SK-N-SH (cell line): Measurements from ENCODE around the gene CNPY4.

ENCODE experiments used
- CTCF ChIP-seq: fragments of 200-600 bp; sonication (generic); IDR thresholded peaks from 2 replicates; pipeline ENCODE4 v1.6.1; 2017; ENCODE audit warnings: antibody characterized with exemption, mild to moderate bottlenecking, moderate library complexity
- GABPA ChIP-seq: IDR thresholded peaks from 2 replicates; pipeline ENCODE4 v1.4.0; 2012; ENCODE audit warnings: low read depth, mild to moderate bottlenecking
- MAX ChIP-seq: IDR thresholded peaks from 2 replicates; pipeline ENCODE4 v1.4.0; 2012; ENCODE audit warnings: low read depth
- POLR2AphosphoS5 ChIP-seq: IDR thresholded peaks from 2 replicates; pipeline ENCODE4 v1.6.1; 2012; ENCODE audit warnings: low read depth, low read length
- TAF1 ChIP-seq: IDR thresholded peaks from 2 replicates; pipeline ENCODE4 v1.6.1; 2012; ENCODE audit warnings: low read depth, mild to moderate bottlenecking, low read length, moderate library complexity, borderline replicate concordance

- TF ChIP-seq MAX (no peak), CTCF (no peak), POLR2AphosphoS5 (no peak), GABPA (no peak), TAF1 (no peak)
Observed at GRCh38 chr7:100163006-100163531, 43.6 kb downstream of the CNPY4 start.
